H9 (cell line): ENCODE results near the gene TCEA3. TPM values are rescaled to one million over a fixed set of nuclear protein-coding genes. Genes with fewer than 3 reads are reported as not detected.

Experiments
- DNase-seq: peaks from one replicate; pipeline ENCODE4 v3.0.0-alpha.2; 2017
- H2AFZ ChIP-seq: one replicate; pipeline ENCODE4 v1.6.1; 2013; ENCODE audit warnings: mild to moderate bottlenecking, low read length, control low read depth, moderate library complexity
- H2AK5ac ChIP-seq: 2 replicates; pipeline ENCODE4 v1.6.1; 2013; ENCODE audit warnings: low read length, control low read depth, mixed read lengths; ENCODE audit not compliant: insufficient read length
- H2BK120ac ChIP-seq: one replicate; pipeline ENCODE4 v1.6.1; 2013; ENCODE audit warnings: low read depth, mild to moderate bottlenecking, low read length, control low read depth, inconsistent platforms; ENCODE audit not compliant: poor library complexity, severe bottlenecking
- H2BK12ac ChIP-seq: 2 replicates; pipeline ENCODE4 v1.6.1; 2013; ENCODE audit warnings: low read length, control low read depth, mixed read lengths, low read depth; ENCODE audit not compliant: insufficient read length
- H2BK15ac ChIP-seq: 2 replicates; pipeline ENCODE4 v1.6.1; 2013; ENCODE audit warnings: low read depth, low read length, control low read depth
- H2BK20ac ChIP-seq: one replicate; pipeline ENCODE4 v1.6.1; 2013; ENCODE audit warnings: low read depth, mild to moderate bottlenecking, low read length, control low read depth, inconsistent platforms; ENCODE audit not compliant: poor library complexity, severe bottlenecking
- H2BK5ac ChIP-seq: 2 replicates; pipeline ENCODE4 v1.6.1; 2013; ENCODE audit warnings: low read length, control low read depth, mixed read lengths; ENCODE audit not compliant: insufficient read length
- H3K14ac ChIP-seq: 2 replicates; pipeline ENCODE4 v1.6.1; 2013; ENCODE audit warnings: low read length, control low read depth; ENCODE audit not compliant: insufficient read depth
- H3K18ac ChIP-seq: 2 replicates; pipeline ENCODE4 v1.6.1; 2013; ENCODE audit warnings: low read depth, mild to moderate bottlenecking, mixed read lengths, low read length, control low read depth; ENCODE audit not compliant: insufficient read length
- H3K23ac ChIP-seq: 2 replicates; pipeline ENCODE4 v1.6.1; 2013; ENCODE audit warnings: low read length, control low read depth, mixed read lengths, low read depth; ENCODE audit not compliant: insufficient read length
- H3K23me2 ChIP-seq: 2 replicates; pipeline ENCODE4 v1.6.1; 2013; ENCODE audit warnings: low read depth, mild to moderate bottlenecking, mixed read lengths, low read length, control low read depth; ENCODE audit not compliant: insufficient read length, poor library complexity, severe bottlenecking
- H3K27ac ChIP-seq: 2 replicates; pipeline ENCODE4 v1.5.1; 2013; ENCODE audit warnings: low read length, control low read depth, mixed read lengths, low read depth; ENCODE audit not compliant: insufficient read length
- H3K27me3 ChIP-seq: 2 replicates; pipeline ENCODE4 v1.6.1; 2013; ENCODE audit warnings: low read length, control low read depth, inconsistent platforms; ENCODE audit not compliant: insufficient read depth
- H3K4ac ChIP-seq: 2 replicates; pipeline ENCODE4 v1.6.1; 2013; ENCODE audit warnings: low read depth, mild to moderate bottlenecking, control low read depth, inconsistent platforms, low read length, moderate library complexity
- H3K4me1 ChIP-seq: 2 replicates; pipeline ENCODE4 v1.6.1; 2013; ENCODE audit warnings: low read length, control low read depth, inconsistent platforms; ENCODE audit not compliant: insufficient read depth
- H3K4me2 ChIP-seq: 2 replicates; pipeline ENCODE4 v1.6.1; 2013; ENCODE audit warnings: low read length, control low read depth, mixed read lengths; ENCODE audit not compliant: insufficient read length, insufficient read depth
- H3K56ac ChIP-seq: 2 replicates; pipeline ENCODE4 v1.6.1; 2013; ENCODE audit warnings: low read depth, mild to moderate bottlenecking, mixed read lengths, low read length, control low read depth; ENCODE audit not compliant: insufficient read length
- H3K79me1 ChIP-seq: 2 replicates; pipeline ENCODE4 v1.6.1; 2013; ENCODE audit warnings: low read depth, mild to moderate bottlenecking, moderate library complexity, low read length, control low read depth, inconsistent platforms; ENCODE audit not compliant: insufficient read depth, poor library complexity, severe bottlenecking
- H3K79me2 ChIP-seq: 2 replicates; pipeline ENCODE4 v1.6.1; 2013; ENCODE audit warnings: low read length, control low read depth, inconsistent platforms; ENCODE audit not compliant: insufficient read depth
- H3K9ac ChIP-seq: 2 replicates; pipeline ENCODE4 v1.6.1; 2013; ENCODE audit warnings: low read length, control low read depth, mixed read lengths; ENCODE audit not compliant: insufficient read length; ENCODE audit errors: extremely low read depth
- H3K9me3 ChIP-seq: one replicate; pipeline ENCODE4 v1.6.1; 2013; ENCODE audit warnings: low read depth, low read length, inconsistent platforms; ENCODE audit not compliant: control insufficient read depth
- H3T11ph ChIP-seq: one replicate; pipeline ENCODE4 v1.6.1; 2013; ENCODE audit warnings: mild to moderate bottlenecking, low read length, control low read depth, inconsistent platforms
- H4K20me1 ChIP-seq: one replicate; pipeline ENCODE4 v1.6.1; 2013; ENCODE audit not compliant: control insufficient read depth, insufficient read length, insufficient read depth
- H4K5ac ChIP-seq: 2 replicates; pipeline ENCODE4 v1.6.1; 2013; ENCODE audit warnings: low read depth, mild to moderate bottlenecking, mixed read lengths, low read length, control low read depth; ENCODE audit not compliant: insufficient read length
- H4K8ac ChIP-seq: replicated peaks from 2 replicates; pipeline ENCODE4 v1.6.1; 2013; ENCODE audit warnings: low read length, control low read depth, mixed read lengths, low read depth; ENCODE audit not compliant: insufficient read length
- H4K91ac ChIP-seq: 2 replicates; pipeline ENCODE4 v1.6.1; 2013; ENCODE audit warnings: low read depth, mild to moderate bottlenecking, moderate library complexity, mixed read lengths, low read length, control low read depth; ENCODE audit not compliant: insufficient read length
- H3K27ac Mint-ChIP-seq, 3 experiments: 2 replicates in 2 of 3; 3 replicates in 1 of 3; pipeline ENCODE4 v1.8.0; 2020 to 2021; ENCODE audit warnings: mixed read lengths in 3 of 3, mild to moderate bottlenecking in 1 of 3, moderate library complexity in 1 of 3
- H3K27me3 Mint-ChIP-seq: 2 replicates; pipeline ENCODE4 v1.8.0; 2021; ENCODE audit warnings: low read depth, mild to moderate bottlenecking, moderate library complexity, mixed read lengths
- H3K36me3 Mint-ChIP-seq, 3 experiments: 2 replicates in 2 of 3; 3 replicates in 1 of 3; pipeline ENCODE4 v1.8.0; 2020 to 2021; ENCODE audit warnings: low read depth in 3 of 3, mixed read lengths in 3 of 3; ENCODE audit not compliant: insufficient read depth in 1 of 3
- H3K4me1 Mint-ChIP-seq, 2 experiments: 2 replicates each; pipeline ENCODE4 v1.8.0; 2020; ENCODE audit warnings: mixed read lengths in 2 of 2
- H3K4me3 Mint-ChIP-seq, 2 experiments: 2 replicates in 1 of 2; 3 replicates in 1 of 2; pipeline ENCODE4 v1.8.0; 2020 to 2021; ENCODE audit warnings: mild to moderate bottlenecking in 2 of 2, mixed read lengths in 2 of 2, moderate library complexity in 1 of 2
- H3K9me3 Mint-ChIP-seq, 2 experiments: 2 replicates in 1 of 2; 3 replicates in 1 of 2; pipeline ENCODE4 v1.8.0; 2020; ENCODE audit warnings: mild to moderate bottlenecking in 2 of 2, mixed read lengths in 2 of 2, moderate library complexity in 1 of 2
- CTCF ChIP-seq: fragments of 200-600 bp; sonication (generic); conservative IDR thresholded peaks from 3 replicates; pipeline ENCODE4 v1.8.0; 2021; ENCODE audit warnings: antibody characterized with exemption, mild to moderate bottlenecking
- WGBS: extraction: QIAGEN DNeasy Blood & Tissue Kit; methylation state at CpG from one replicate; pipeline ENCODE4 v1.1.7; 2013; ENCODE audit warnings: missing lambda C conversion rate, low lambda C conversion rate, mixed read lengths; ENCODE audit not compliant: insufficient read length; ENCODE audit errors: extremely low coverage; 5-methylcytosine and 5-hydroxymethylcytosine counted together
- total RNA-seq: library from RNA; stranded (reverse); gene quantifications from 2 replicates; pipeline ENCODE4 v1.2.1, GENCODE V29; 2021

The TCEA3 gene
- total RNA-seq, 1 experiment from 2014 or later: 0.37 TPM

GRCh38 chr1:23366598-23366997 lies 58.0 kb downstream of the TCEA3 start:
- Mint-ChIP-seq H3K27ac (no peak overlapping the region), H3K27me3 (peaks cover 67% of the 10 kb centered on the region), H3K4me1 (peaks cover 21 to 26% of the 10 kb centered on the region in 2 experiments), H3K9me3 (peaks cover 39 to 51% of the 10 kb centered on the region in 2 experiments), H3K4me3 (no peak overlapping the region), H3K36me3 (peaks cover 16 to 20% (median 19%) of the 10 kb centered on the region in 3 experiments)
- no peak overlapping the region for H2BK5ac ChIP-seq
- DNase-seq: no peak
- no peak overlapping the region for H3K9ac ChIP-seq
- H3K9me3 ChIP-seq: peaks cover 21% of the 10 kb centered on the region
- no CpG with 5 or more reads among the region's 5 CpGs for WGBS
- no peak overlapping the region for H3K14ac ChIP-seq
- no peak overlapping the region for H3T11ph ChIP-seq
- H3K56ac ChIP-seq: no peak overlapping the region
- H3K4me1 ChIP-seq: no peaks in the 10 kb centered on the region
- no peak overlapping the region for H2BK120ac ChIP-seq
- H4K5ac ChIP-seq: no peak overlapping the region
- H3K79me2 ChIP-seq: no peaks in the 10 kb centered on the region
- H3K27me3 ChIP-seq: peaks cover 45% of the 10 kb centered on the region
- no peak overlapping the region for H3K4ac ChIP-seq
- no peak overlapping the region for H2AK5ac ChIP-seq
- no peak overlapping the region for H3K27ac ChIP-seq
- no peak overlapping the region for H3K18ac ChIP-seq
- no peak overlapping the region for H4K8ac ChIP-seq
- no peak overlapping the region for H2BK15ac ChIP-seq
- no peak overlapping the region for H4K91ac ChIP-seq
- no peak overlapping the region for H2AFZ ChIP-seq
- H3K23me2 ChIP-seq: peaks cover 5% of the 10 kb centered on the region
- H3K79me1 ChIP-seq: no peaks in the 10 kb centered on the region
- peaks cover 3% of the 10 kb centered on the region for H4K20me1 ChIP-seq
- TF ChIP-seq CTCF: no peak
- no peak overlapping the region for H2BK12ac ChIP-seq
- H3K4me2 ChIP-seq: no peak overlapping the region
- no peak overlapping the region for H3K23ac ChIP-seq
- H2BK20ac ChIP-seq: no peak overlapping the region
